Heart left ventricle (tissue), 16 donors: ENCODE data around the gene MRPL12. TPM values are rescaled to one million over a fixed set of nuclear protein-coding genes. Genes with fewer than 3 reads are reported as not detected.
A peak's percentile ranks its signal among the peaks of the same experiment; 100 is the strongest.

Source experiments
- ATAC-seq, 4 donors: fragments of 200-7000 bp; cut with Tn5 transposase; one replicate each; pipeline ENCODE4 v1.9.1; 2020 to 2022; ENCODE audit warnings: moderate library complexity in 4 of 4, mild to moderate bottlenecking in 3 of 4, moderate number of reproducible peaks in 1 of 4
- DNase-seq, 5 donors: peaks; one replicate each; pipeline ENCODE4 v3.0.0-alpha.2; 2020
- H3K27ac ChIP-seq, 12 donors: fragments of 200-600 bp; sonication (generic) in 4 of 12; one replicate each; pipeline versions ENCODE4 v1.5.0 to v1.8.0; 2016 to 2022; ENCODE audit warnings: mild to moderate bottlenecking in 2 of 12
- H3K27me3 ChIP-seq, 9 donors: fragments of 200-600 bp; sonication (generic) in 2 of 9; one replicate each; pipeline versions ENCODE4 v1.5.1 to v1.8.0; 2016 to 2022; ENCODE audit warnings: mild to moderate bottlenecking in 3 of 9
- H3K36me3 ChIP-seq, 9 donors: fragments of 200-600 bp; sonication (generic) in 2 of 9; one replicate each; pipeline versions ENCODE4 v1.5.0 to v1.8.0; 2018 to 2022; ENCODE audit warnings: mild to moderate bottlenecking in 2 of 9
- H3K4me1 ChIP-seq, 12 donors: fragments of 200-600 bp; sonication (generic) in 4 of 12; one replicate each; pipeline versions ENCODE4 v1.5.0 to v1.8.0; 2016 to 2022; ENCODE audit warnings: mild to moderate bottlenecking in 3 of 12
- H3K4me3 ChIP-seq, 12 donors: fragments of 200-600 bp; sonication (generic) in 4 of 12; one replicate each; pipeline versions ENCODE4 v1.5.0 to v1.8.0; 2017 to 2022; ENCODE audit warnings: mild to moderate bottlenecking in 9 of 12, moderate library complexity in 4 of 12
- H3K9me3 ChIP-seq, 12 donors: fragments of 200-600 bp; sonication (generic) in 4 of 12; one replicate each; pipeline versions ENCODE4 v1.5.0 to v1.8.0; 2016 to 2022; ENCODE audit warnings: mild to moderate bottlenecking in 1 of 12
- POLR2A ChIP-seq, 2 donors: fragments of 450-650 bp; IDR thresholded peaks; one replicate each; pipeline ENCODE4 v1.6.1; 2017; ENCODE audit warnings: antibody characterized with exemption in 2 of 2, mild to moderate bottlenecking in 2 of 2, moderate library complexity in 2 of 2
- WGBS, 4 donors: extraction: QIAGEN DNeasy Blood & Tissue Kit in 2 of 4; methylation state at CpG; one replicate each; pipeline versions ENCODE4 v1.1.5 to v1.1.7; 2013 to 2018; 5-methylcytosine and 5-hydroxymethylcytosine counted together
- intact Hi-C, 10 donors: fragments of 100-400 bp; cut with DNase I; formaldehyde crosslinking; loops; one replicate each; pipeline versions ENCODE4 v1.11.1 to v1.14.2; 2022
- polyA plus RNA-seq, 2 donors: library from polyadenylated mRNA; stranded (reverse); fragments of 200-250 nt; gene quantifications; one replicate each; pipeline ENCODE4 v1.2.3, GENCODE V29; 2013
- total RNA-seq, 9 donors: library from RNA; depleted of rRNA in 2 of 9; stranded (reverse); fragments of >200 nt in 2 of 9; fragmentation: NEBNext Ultra II Directional in 3 of 9; extraction: Animal tissue kit (Norgen Biotek cat#: 25700) in 3 of 9; gene quantifications; one replicate each; pipeline versions ENCODE4 v1.1.0 to v1.2.4, GENCODE V29; 2016 to 2023
- TF ChIP-seq, protein P1 (sequence below), 12 donors: fragments of 200-600 bp; sonication (generic) in 4 of 12; IDR thresholded peaks; one replicate each; pipeline versions ENCODE4 v1.5.0 to v1.8.0; 2018 to 2022; ENCODE audit warnings: antibody characterized with exemption in 12 of 12, mild to moderate bottlenecking in 5 of 12
- donor health status: ischemic (EF 13 %, LVEDD 7.1; RV severe dilation, severe dysfunction).
- donor health status: healthy with polysubstance abuse.
- donor health status: DM: no; HTN: yes; CAD: no.
- donor health status: DM: no; HTN: no; CAD: no.
- donor health status: ischemic (EF 25% LVEDD 6.9; RV normal size, moderate dysfunction).
- donor health status: ischemic (EF 25% LVEDD 5.7; RV mildly dilated, moderate dysfunction).
- donor health status: healthy.
- donor health status: DM: yes; HTN: yes; CAD: no.
- donor health status: ischemic (EF 35%, LVEDD 5.7; RV mildly dilated, moderate dysfunction).
- donor health status: nonischemic (EF 11% LVEDD 7.7; RV severe dilation, severe dysfunction).
- donor health status: DM: yes; HTN: yes; CAD: no.
- donor health status: PGD.
- donor health status: ischemic (EF 29% LVEDD 5.4; RV normal size, mild dysfunction).
- donor health status: nonischemic (EF 23%, LVEDD 6.1; RV moderate dilation, normal function).

Gene MRPL12
- total and polyA plus RNA-seq, 11 donors: 98.8 to 525 (median 133) TPM

DNA sequence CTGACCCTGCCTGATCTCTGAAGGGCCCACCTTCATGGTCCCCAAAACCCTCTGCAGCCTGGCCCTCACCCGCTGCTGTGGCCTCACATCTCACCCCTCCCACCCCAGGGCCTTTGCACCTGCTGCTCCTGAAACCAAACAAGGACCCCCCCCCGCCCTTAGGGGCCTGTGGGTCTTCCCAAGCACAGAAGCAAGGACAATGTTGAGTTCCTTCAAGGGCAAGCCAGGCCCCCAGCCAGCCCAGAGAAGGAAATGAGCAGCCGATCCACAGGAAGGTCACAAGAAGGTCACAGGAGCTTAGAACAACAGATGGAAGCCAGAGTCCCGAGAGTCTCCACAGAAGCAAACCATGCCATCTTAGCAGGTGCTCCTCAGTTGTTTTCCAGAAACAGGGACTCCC, 46.3 kb upstream of the MRPL12 start:
- no peaks in the 10 kb centered on the region for H3K9me3 ChIP-seq
- peaks cover 0 to 15% (median 0%) of the 10 kb centered on the region in 12 donors for H3K4me1 ChIP-seq
- WGBS, 4 donors: 40 to 100% (median 52%) methylated on average over 1 to 4 of the region's 4 CpGs
- no peak overlapping the region for H3K27ac ChIP-seq
- no peak for TF ChIP-seq POLR2A (IDR thresholded peaks at IDR 0.05)
- TF ChIP-seq, protein P1, sequence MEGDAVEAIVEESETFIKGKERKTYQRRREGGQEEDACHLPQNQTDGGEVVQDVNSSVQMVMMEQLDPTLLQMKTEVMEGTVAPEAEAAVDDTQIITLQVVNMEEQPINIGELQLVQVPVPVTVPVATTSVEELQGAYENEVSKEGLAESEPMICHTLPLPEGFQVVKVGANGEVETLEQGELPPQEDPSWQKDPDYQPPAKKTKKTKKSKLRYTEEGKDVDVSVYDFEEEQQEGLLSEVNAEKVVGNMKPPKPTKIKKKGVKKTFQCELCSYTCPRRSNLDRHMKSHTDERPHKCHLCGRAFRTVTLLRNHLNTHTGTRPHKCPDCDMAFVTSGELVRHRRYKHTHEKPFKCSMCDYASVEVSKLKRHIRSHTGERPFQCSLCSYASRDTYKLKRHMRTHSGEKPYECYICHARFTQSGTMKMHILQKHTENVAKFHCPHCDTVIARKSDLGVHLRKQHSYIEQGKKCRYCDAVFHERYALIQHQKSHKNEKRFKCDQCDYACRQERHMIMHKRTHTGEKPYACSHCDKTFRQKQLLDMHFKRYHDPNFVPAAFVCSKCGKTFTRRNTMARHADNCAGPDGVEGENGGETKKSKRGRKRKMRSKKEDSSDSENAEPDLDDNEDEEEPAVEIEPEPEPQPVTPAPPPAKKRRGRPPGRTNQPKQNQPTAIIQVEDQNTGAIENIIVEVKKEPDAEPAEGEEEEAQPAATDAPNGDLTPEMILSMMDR (IDR thresholded peaks at IDR 0.05): no peak
- ATAC-seq: peak in 1 of 4 donors; percentile 56
- intact Hi-C loops: no loop called here
- no peaks in the 10 kb centered on the region for H3K36me3 ChIP-seq
- no peak for DNase-seq
- H3K27me3 ChIP-seq: peaks cover 0 to 20% (median 0%) of the 10 kb centered on the region in 9 donors
- H3K4me3 ChIP-seq: no peak overlapping the region

DNA sequence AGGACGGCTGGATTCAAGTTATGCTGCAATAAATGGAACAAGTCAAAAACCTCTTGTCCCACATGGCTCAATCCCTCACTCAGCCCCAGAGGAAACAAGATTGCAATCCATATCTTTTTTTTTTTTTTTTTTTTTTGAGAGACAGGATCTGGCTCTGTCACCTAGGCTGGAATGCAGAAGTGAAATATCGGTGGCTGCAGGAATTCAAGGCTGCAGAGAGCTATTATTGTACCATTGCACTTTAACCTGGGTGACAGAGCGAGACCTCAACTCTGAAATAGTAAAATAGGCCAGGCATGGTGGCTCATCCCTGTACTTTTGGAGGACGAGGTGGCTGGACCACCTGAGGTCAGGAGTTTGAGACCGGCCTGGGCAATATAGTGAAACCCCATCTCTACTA, 44.1 kb upstream of the MRPL12 start:
- DNase-seq: no peak
- peaks cover 0 to 15% (median 0%) of the 10 kb centered on the region in 12 donors for H3K4me1 ChIP-seq
- no peak overlapping the region for H3K4me3 ChIP-seq
- H3K9me3 ChIP-seq: no peaks in the 10 kb centered on the region
- WGBS, 4 donors: 62 to 74% (median 68%) methylated on average over 5 of the region's 5 CpGs
- ATAC-seq: no peak
- peaks cover 0 to 1% (median 0%) of the 10 kb centered on the region in 9 donors for H3K27me3 ChIP-seq
- H3K36me3 ChIP-seq: peaks cover 0 to 1% (median 0%) of the 10 kb centered on the region in 9 donors
- TF ChIP-seq, protein P1 (IDR thresholded peaks at IDR 0.05): no peak
- no peak for TF ChIP-seq POLR2A (IDR thresholded peaks at IDR 0.05)
- intact Hi-C loops: no loop called here
- no peak overlapping the region for H3K27ac ChIP-seq

DNA sequence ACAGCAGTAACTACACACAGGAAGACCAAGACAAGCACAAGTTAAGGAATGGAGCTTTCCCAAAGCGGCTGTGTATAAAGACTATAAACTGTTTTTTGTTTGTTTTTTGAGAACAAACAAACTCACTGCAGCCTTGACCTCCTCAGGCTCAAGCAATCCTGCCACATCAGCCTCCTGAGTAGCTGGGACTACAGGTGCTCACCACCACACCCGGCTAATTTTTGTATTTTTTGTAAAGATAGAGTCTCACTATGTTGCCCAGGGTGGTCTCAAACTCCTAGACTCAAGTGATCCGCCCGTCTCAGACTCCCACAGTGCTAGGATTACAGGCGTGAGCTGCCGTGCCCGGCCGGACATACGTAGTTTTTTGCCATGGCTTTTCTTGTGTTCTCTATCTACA, 42.7 kb upstream of the MRPL12 start:
- Histone ChIP-seq H3K9me3 (no peaks in the 10 kb centered on the region), H3K4me1 (peaks cover 0 to 21% (median 5%) of the 10 kb centered on the region in 12 donors), H3K4me3 (no peak overlapping the region), H3K36me3 (peaks cover 0 to 7% (median 3%) of the 10 kb centered on the region in 9 donors), H3K27ac (no peak overlapping the region), H3K27me3 (no peaks in the 10 kb centered on the region)
- TF ChIP-seq, protein P1 (IDR thresholded peaks at IDR 0.05): no peak
- TF ChIP-seq POLR2A (IDR thresholded peaks at IDR 0.05): no peak
- intact Hi-C loops: no loop called here
- no peak for ATAC-seq
- WGBS, 4 donors: 88 to 96% (median 95%) methylated on average over 9 of the region's 9 CpGs
- no peak for DNase-seq

DNA sequence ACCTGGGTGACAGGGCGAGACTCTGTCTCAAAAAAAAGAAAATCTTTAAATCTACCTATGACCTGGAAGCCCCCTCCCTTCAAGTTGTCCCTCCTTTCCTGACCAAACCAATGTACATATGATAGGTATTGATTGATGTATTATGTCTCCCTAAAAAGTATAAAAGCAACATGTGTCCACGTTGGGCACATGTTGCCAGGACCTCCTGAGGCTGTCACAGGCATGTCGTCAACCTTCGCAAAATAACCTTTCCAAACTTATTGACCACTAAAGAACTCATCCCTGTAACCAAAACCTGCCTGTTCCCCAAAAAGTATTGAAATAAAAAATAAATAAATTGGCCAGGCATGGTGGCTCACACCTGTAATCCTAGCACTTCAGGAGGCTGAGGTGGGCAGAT, 41.2 kb upstream of the MRPL12 start:
- Histone ChIP-seq H3K4me1 (peaks cover 0 to 18% (median 10%) of the 10 kb centered on the region in 12 donors), H3K27ac (no peak overlapping the region), H3K27me3 (no peaks in the 10 kb centered on the region), H3K4me3 (no peak overlapping the region), H3K9me3 (no peaks in the 10 kb centered on the region), H3K36me3 (peaks cover 0 to 7% (median 3%) of the 10 kb centered on the region in 9 donors)
- ATAC-seq (no peak), DNase-seq (no peak)
- intact Hi-C loops: no loop called here
- 94 to 96% (median 95%) methylated on average over 4 of the region's 4 CpGs for WGBS, 4 donors
- TF ChIP-seq POLR2A (IDR thresholded peaks at IDR 0.05): no peak
- TF ChIP-seq, protein P1 (IDR thresholded peaks at IDR 0.05): no peak
